HG03280 (cell line): ENCODE data around the gene SORBS2.
"Not testable (repeated sequence)": the region's sequence is repeated elsewhere in the genome, so short reads cannot be mapped to it uniquely, and the experiment has no call there.

ENCODE experiments used
- ATAC-seq: cut with Tn5 transposase; IDR thresholded peaks from one replicate; pipeline ENCODE4 v1.9.1; 2021; ENCODE audit warnings: mild to moderate bottlenecking, moderate library complexity; ENCODE audit not compliant: unreplicated experiment

Gene SORBS2

GRCh38 chr4:185718578-185719499 lies 93.2 kb downstream of the SORBS2 start:
- no peak for ATAC-seq

DNA sequence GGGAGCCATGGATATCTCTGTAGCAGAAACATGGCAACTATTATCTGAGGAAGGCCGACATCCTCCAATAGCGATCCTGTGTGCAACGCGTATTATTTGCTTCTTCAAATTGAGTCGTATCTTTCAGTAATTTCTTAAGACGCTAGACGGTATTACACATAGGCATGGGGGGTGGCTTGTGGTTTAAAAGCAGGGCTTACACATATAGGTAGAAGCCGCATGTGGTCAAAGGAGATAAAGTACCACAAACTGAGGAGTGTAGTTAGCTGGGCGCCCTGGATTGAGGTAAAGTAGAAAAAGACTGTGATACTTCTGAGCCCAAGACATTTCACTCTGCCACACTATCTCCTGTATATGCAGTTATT lies 94.6 kb downstream of the SORBS2 start:
- no peak for ATAC-seq

DNA sequence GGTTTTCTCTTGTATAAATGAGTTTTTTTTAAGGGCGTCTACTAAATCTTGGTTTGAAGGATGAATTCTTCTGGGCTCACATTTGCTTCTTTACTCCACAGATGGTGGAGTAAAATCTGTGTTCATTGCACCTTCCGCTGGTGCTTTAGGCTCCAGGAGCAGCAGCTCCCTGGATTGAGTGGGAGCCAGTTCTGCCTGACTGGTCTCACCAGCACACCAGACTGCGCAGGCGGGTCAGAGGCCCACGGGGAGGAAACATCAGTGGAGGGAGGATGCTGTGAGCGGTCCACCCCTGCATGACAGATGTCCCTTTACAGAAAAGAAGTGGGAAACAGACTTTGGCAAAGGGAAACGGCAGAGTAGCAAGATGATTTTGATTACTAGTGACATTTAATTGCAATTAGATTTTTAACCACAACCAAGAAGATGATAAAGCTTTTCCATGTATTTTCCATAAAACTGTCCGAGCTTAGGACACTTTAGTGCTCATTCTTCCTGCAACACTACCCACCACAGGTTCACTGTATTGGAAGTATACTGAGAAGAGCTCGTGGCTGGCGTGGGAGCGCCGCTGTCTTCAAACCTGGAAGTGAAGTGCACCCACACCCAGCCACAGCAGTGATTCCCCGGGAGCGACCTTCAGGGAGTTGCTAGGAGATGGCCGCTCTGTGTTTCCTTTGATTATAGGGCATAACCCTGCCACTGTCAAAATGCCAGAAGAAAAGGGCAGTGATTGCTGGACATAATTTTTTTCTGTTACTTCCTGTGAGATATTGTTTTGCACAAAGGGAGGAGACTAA lies 95.2 kb downstream of the SORBS2 start:
- ATAC-seq: no peak

GRCh38 chr4:185716141-185716551 lies 95.8 kb downstream of the SORBS2 start:
- ATAC-seq: no peak

GRCh38 chr4:185714524-185714923 lies 97.5 kb downstream of the SORBS2 start:
- not testable (repeated sequence) for ATAC-seq

- ATAC-seq: no peak
Measured at GRCh38 chr4:185713731-185714130, 98.3 kb downstream of the SORBS2 start.

DNA sequence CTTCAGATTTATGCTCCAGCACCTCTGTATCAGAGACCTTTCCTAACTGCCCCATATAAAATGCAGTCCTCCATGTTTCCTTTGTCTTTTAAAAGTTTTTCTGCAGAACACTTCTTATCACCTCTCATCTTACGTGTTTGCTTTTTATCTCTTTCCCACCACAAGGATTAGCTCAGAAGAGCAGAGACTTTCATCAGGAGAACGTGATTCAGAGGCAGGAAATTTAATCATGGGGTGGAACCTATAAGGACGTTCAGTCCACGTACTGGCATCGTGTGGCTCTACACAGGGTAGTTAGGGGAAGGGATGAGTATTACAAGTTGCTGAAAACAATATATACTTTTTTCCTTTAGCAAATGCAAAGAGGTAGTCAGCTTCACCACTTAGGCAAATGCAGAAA lies 98.7 kb downstream of the SORBS2 start:
- no peak for ATAC-seq

DNA sequence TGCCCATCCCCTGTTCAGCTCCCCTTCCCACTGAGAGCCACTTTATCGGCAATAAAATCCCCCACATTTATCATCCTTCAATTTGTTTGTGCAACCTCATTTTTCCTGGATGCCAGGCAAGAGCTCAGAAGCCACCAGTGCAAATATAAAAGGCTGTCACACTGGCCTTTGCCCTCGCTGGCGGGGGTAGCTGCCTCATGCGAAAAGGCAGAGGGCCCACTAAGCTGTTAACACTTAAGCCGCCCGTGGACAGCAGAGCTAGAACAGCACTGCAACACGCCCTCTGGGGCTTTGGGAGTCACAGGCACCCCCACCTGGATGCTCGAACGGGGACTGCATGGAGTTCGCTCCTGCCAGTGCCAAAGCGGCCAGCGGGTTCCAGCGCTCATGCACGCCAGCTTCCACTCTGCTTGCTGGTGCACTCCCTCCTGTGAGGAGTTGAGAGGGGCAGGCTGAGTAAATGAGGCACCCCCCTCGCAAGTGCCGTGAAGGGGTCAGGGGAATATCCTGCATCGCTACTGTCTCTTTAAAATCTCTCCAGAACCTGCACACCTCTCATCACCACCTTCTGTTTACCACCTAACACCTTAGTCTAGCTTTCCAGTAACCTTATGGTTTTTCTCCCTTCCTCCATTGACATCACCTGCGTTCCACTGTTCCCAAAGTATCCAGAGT lies 99.5 kb downstream of the SORBS2 start:
- no peak for ATAC-seq

GRCh38 chr4:185711726-185712125 lies 100.3 kb downstream of the SORBS2 start:
- no peak for ATAC-seq

- ATAC-seq: no peak
Measured at GRCh38 chr4:185710487-185710995, 101.5 kb downstream of the SORBS2 start.

DNA sequence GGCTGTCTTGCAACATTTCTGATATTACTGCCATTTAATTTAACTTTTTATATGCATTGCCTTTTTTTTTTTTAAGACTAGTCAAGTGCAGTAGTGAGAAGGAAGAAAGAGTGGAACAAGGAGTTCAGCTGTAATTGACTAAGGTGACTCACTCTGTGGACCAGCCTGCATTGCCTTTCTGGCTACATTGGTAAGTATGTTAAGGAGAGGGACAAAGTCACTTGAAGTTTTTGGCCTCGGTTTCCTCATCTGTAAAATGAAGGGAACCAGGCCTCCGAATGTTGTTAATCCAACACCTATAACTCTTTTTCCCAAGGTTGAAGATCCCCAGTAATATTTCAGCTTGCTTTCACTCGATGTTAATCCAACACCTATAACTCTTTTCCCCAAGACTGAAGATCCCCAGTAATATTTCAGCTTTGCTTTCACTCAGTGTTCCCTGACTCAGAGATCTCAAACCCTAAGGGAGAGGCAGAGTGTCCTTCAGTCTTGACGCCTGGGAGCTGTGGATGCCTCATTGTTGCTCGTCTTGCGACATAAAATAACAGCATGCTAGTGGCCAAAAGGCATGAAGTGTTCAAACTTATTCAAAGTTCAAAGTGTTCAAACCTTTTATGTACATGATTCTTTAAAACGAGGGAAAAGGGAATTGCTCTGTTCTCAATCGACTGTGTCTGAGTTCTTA lies 102.0 kb downstream of the SORBS2 start:
- ATAC-seq: no peak

- ATAC-seq: no peak
Measured at GRCh38 chr4:185708348-185708747, 103.6 kb downstream of the SORBS2 start.

DNA sequence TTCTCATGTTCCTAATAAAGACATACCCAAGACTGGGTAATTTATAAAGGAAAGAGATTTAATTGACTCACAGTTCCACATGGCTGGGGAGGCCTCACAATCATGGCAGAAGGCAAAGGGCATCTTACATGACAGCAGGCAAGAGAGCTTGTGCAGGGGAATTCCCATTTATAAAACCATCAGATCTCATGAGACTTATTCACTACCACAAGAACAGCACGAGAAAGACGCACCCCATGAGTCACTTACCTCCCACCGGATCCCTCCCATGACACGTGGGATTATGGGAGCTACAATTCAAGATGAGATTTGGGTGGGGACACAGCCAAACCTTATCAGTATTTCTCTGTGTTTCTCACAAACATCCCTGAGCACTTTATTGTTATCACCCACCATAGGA lies 104.4 kb downstream of the SORBS2 start:
- not testable (repeated sequence) for ATAC-seq

DNA sequence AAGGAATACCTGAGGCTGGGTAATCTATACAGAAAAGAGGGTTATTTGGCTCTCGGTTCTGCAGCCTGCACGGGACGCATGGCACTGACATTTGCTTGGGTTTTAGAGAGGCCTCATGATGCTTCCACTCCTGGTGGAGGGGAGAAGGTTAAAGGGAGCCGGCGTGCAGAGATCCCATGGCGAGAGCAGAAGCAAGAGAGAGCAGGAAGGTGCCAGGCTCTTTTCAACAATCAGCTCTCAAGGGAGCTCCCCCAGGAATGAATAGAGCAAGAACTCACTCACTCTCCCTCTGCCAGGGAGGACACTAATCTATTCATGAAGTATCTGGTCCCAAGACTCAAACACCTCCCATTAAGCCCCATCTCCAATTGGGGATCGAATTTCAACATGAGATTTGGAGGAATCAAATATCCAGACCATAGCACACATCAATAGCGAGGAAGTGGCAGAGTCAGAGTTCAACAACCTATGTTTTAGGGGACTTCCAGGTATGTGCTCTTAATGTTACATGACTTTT lies 109.8 kb downstream of the SORBS2 start:
- no peak for ATAC-seq

- ATAC-seq: no peak
Measured at GRCh38 chr4:185700630-185701029, 111.4 kb downstream of the SORBS2 start.

GRCh38 chr4:185700048-185700447 lies 111.9 kb downstream of the SORBS2 start:
- ATAC-seq: no peak

DNA sequence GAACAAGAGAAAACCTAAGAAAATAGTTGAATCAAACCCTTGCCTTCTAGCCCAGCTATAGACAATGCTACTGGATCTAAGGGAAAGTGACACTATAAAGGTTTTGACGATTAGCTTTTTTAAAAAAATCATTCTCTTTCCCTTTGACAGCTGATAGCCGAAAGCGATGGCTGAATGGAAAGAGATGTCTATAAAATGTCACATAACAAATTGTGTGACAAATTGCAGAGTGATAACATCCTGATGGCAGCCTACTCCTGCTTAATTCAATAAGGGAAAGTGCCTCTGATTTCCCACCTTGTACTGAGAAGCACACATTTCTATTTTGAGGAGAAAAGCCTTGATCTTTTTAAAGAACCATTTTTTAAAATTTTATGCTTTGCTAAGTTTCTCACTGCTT lies 114.5 kb downstream of the SORBS2 start:
- ATAC-seq: no peak

GRCh38 chr4:185695743-185696142 lies 116.3 kb downstream of the SORBS2 start:
- ATAC-seq: no peak

GRCh38 chr4:185693548-185694215 lies 118.3 kb downstream of the SORBS2 start:
- ATAC-seq: no peak

DNA sequence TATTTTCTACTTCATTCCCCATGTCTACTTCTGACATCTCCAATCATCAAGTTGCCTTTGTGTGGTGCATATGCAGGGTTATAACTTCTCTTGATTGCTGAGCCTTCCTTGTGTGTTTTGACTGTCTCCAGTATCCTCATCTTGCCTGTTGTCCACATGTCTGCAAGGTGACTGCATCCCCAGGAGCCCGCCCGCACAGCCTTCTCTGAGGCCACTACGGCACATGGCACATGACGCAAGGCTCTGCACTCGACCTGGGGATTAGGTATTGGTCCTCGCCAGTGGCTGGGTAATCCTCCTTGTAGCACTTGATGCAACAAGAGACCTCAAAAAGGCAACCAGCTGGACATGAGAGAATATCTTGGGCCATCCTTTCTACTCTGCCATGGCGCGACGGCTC lies 122.6 kb downstream of the SORBS2 start:
- no peak for ATAC-seq
